Measurements from ENCODE around the gene OR4D1. TPM values are rescaled to one million over a fixed set of nuclear protein-coding genes. Genes with fewer than 3 reads are reported as not detected.

Gene OR4D1
- total and polyA plus RNA-seq, 2 of the 8 experiments (the other 6 are each of a cell fraction or from before 2014, with no cell fraction given), result 0.32 to 0.39 TPM

- TF ChIP-seq BACH1 (IDR thresholded peaks at IDR 0.05; ENCODE audit: low read length), result no peak
- TF ChIP-seq RFX5 (IDR thresholded peaks at IDR 0.05; ENCODE audit: borderline replicate concordance, low read depth, low read length), result no peak
- TF ChIP-seq TBP (IDR thresholded peaks at IDR 0.05; ENCODE audit: low read depth, low read length), result no peak
- TF ChIP-seq CHD7 (IDR thresholded peaks at IDR 0.05; ENCODE audit: insufficient replicate concordance, low read length), result no peak
- no peak for TF ChIP-seq KDM5A (IDR thresholded peaks at IDR 0.05; ENCODE audit: low read length)
- TF ChIP-seq NRF1 (IDR thresholded peaks at IDR 0.05; ENCODE audit: low read depth, low read length), result no peak
Measured at GRCh38 chr17:58189436-58190146, 41.4 kb downstream of the OR4D1 start (continued).

All from H1 (cell line).